ENCODE measurements around the gene ANKRD26.
A peak's percentile ranks its signal among the peaks of the same experiment; 100 is the strongest.

Gene ANKRD26

GRCh38 chr10:27134371-27134770 is 34.1 kb upstream of the ANKRD26 start:
- H3K27me3 ChIP-seq (ENCODE audit: insufficient read depth, poor library complexity, severe bottlenecking): no peaks in the 10 kb centered on the region
- TF ChIP-seq CTCF (IDR thresholded peaks at IDR 0.05; ENCODE audit: poor library complexity, severe bottlenecking): no peak
- H3K36me3 ChIP-seq (ENCODE audit: low read depth): peaks cover 97% of the 10 kb centered on the region
- no peak overlapping the region for H3K4me3 ChIP-seq (ENCODE audit: severe bottlenecking)
- no peaks in the 10 kb centered on the region for H3K4me1 ChIP-seq (ENCODE audit: insufficient read depth, poor library complexity, severe bottlenecking)
- ATAC-seq (ENCODE audit: low read depth) (no peak), DNase-seq (ENCODE audit: low spot score) (no peak)
- H3K27ac ChIP-seq (ENCODE audit: poor library complexity, severe bottlenecking): no peak overlapping the region
- H3K9me3 ChIP-seq (ENCODE audit: severe bottlenecking): no peaks in the 10 kb centered on the region

GRCh38 chr10:27108165-27108564 is 7.9 kb upstream of the ANKRD26 start:
- Histone ChIP-seq H3K27me3 (ENCODE audit: insufficient read depth, poor library complexity, severe bottlenecking) (no peaks in the 10 kb centered on the region), H3K27ac (ENCODE audit: poor library complexity, severe bottlenecking) (no peak overlapping the region), H3K4me3 (ENCODE audit: severe bottlenecking) (no peak overlapping the region), H3K4me1 (ENCODE audit: insufficient read depth, poor library complexity, severe bottlenecking) (no peaks in the 10 kb centered on the region), H3K36me3 (ENCODE audit: low read depth) (peaks cover 44% of the 10 kb centered on the region), H3K9me3 (ENCODE audit: severe bottlenecking) (no peaks in the 10 kb centered on the region)
- ATAC-seq (ENCODE audit: low read depth): no peak
- no peak for TF ChIP-seq CTCF (IDR thresholded peaks at IDR 0.05; ENCODE audit: poor library complexity, severe bottlenecking)
- no peak for DNase-seq (ENCODE audit: low spot score)

GRCh38 chr10:27104919-27105318 is 4.6 kb upstream of the ANKRD26 start:
- no peak for TF ChIP-seq CTCF (IDR thresholded peaks at IDR 0.05; ENCODE audit: poor library complexity, severe bottlenecking)
- no peaks in the 10 kb centered on the region for H3K9me3 ChIP-seq (ENCODE audit: severe bottlenecking)
- no peaks in the 10 kb centered on the region for H3K27me3 ChIP-seq (ENCODE audit: insufficient read depth, poor library complexity, severe bottlenecking)
- no peaks in the 10 kb centered on the region for H3K4me1 ChIP-seq (ENCODE audit: insufficient read depth, poor library complexity, severe bottlenecking)
- ATAC-seq (ENCODE audit: low read depth): no peak
- peaks cover 14% of the 10 kb centered on the region for H3K36me3 ChIP-seq (ENCODE audit: low read depth)
- H3K4me3 ChIP-seq (ENCODE audit: severe bottlenecking): no peak overlapping the region
- H3K27ac ChIP-seq (ENCODE audit: poor library complexity, severe bottlenecking): no peak overlapping the region
- no peak for DNase-seq (ENCODE audit: low spot score)

GRCh38 chr10:27100813-27101347 is 586 bp upstream of the ANKRD26 start:
- H3K4me3 ChIP-seq (ENCODE audit: severe bottlenecking): peak overlapping the region; percentile 64
- peaks cover 5% of the 10 kb centered on the region for H3K4me1 ChIP-seq (ENCODE audit: insufficient read depth, poor library complexity, severe bottlenecking)
- H3K27me3 ChIP-seq (ENCODE audit: insufficient read depth, poor library complexity, severe bottlenecking): no peaks in the 10 kb centered on the region
- no peaks in the 10 kb centered on the region for H3K36me3 ChIP-seq (ENCODE audit: low read depth)
- TF ChIP-seq CTCF (IDR thresholded peaks at IDR 0.05; ENCODE audit: poor library complexity, severe bottlenecking): no peak
- no peak for ATAC-seq (ENCODE audit: low read depth)
- DNase-seq (ENCODE audit: low spot score): no peak
- peak overlapping the region; percentile 56 for H3K27ac ChIP-seq (ENCODE audit: poor library complexity, severe bottlenecking)
- H3K9me3 ChIP-seq (ENCODE audit: severe bottlenecking): no peaks in the 10 kb centered on the region

GRCh38 chr10:27099448-27099847 is 846 bp downstream of the ANKRD26 start:
- ATAC-seq (ENCODE audit: low read depth): no peak
- peak overlapping the region; percentile 56 for H3K27ac ChIP-seq (ENCODE audit: poor library complexity, severe bottlenecking)

More at GRCh38 chr10:27099448-27099847, 846 bp downstream of the ANKRD26 start:
- Histone ChIP-seq H3K27me3 (ENCODE audit: insufficient read depth, poor library complexity, severe bottlenecking) (no peaks in the 10 kb centered on the region), H3K9me3 (ENCODE audit: severe bottlenecking) (no peaks in the 10 kb centered on the region), H3K4me1 (ENCODE audit: insufficient read depth, poor library complexity, severe bottlenecking) (peaks cover 5% of the 10 kb centered on the region), H3K4me3 (ENCODE audit: severe bottlenecking) (peak overlapping the region; percentile 64), H3K36me3 (ENCODE audit: low read depth) (peaks cover under 1% of the 10 kb centered on the region; the same call in 1 of the 2 replicates)
- no peak for TF ChIP-seq CTCF (IDR thresholded peaks at IDR 0.05; ENCODE audit: poor library complexity, severe bottlenecking)
- DNase-seq (ENCODE audit: low spot score): no peak
